Neuron (in vitro differentiated cells): ENCODE results near the gene TRAM2.
"Not testable (repeated sequence)": the region's sequence is repeated elsewhere in the genome, so short reads cannot be mapped to it uniquely, and the experiment has no call there.

Experiments used
- H2AFZ ChIP-seq: one replicate; pipeline ENCODE4 v1.6.1; 2013; ENCODE audit warnings: low read depth, mild to moderate bottlenecking, inconsistent platforms, low read length, moderate library complexity
- H3K27me3 ChIP-seq: one replicate; pipeline ENCODE4 v1.6.1; 2013; ENCODE audit warnings: low read length; ENCODE audit not compliant: insufficient read depth
- H3K36me3 ChIP-seq: one replicate; pipeline ENCODE4 v1.6.1; 2013; ENCODE audit warnings: low read length; ENCODE audit not compliant: insufficient read depth
- H3K4me1 ChIP-seq: one replicate; pipeline ENCODE4 v1.6.1; 2013; ENCODE audit warnings: low read length; ENCODE audit not compliant: insufficient read depth
- H3K4me3 ChIP-seq: 2 replicates; pipeline ENCODE4 v1.5.1; 2013; ENCODE audit warnings: mild to moderate bottlenecking, low read length, moderate library complexity
- H3K9me3 ChIP-seq: one replicate; pipeline ENCODE4 v1.6.1; 2013; ENCODE audit warnings: low read length

The TRAM2 gene

GRCh38 chr6:52474173-52474572, 102.7 kb downstream of the TRAM2 start:
- peaks cover 4% of the 10 kb centered on the region for H3K36me3 ChIP-seq
- no peaks in the 10 kb centered on the region for H3K9me3 ChIP-seq
- H3K27me3 ChIP-seq, result no peaks in the 10 kb centered on the region
- no peak overlapping the region for H3K4me3 ChIP-seq
- no peak overlapping the region for H2AFZ ChIP-seq
- no peaks in the 10 kb centered on the region for H3K4me1 ChIP-seq

- H3K36me3 ChIP-seq, H2AFZ ChIP-seq, H3K27me3 ChIP-seq, H3K4me3 ChIP-seq, H3K9me3 ChIP-seq, H3K4me1 ChIP-seq: not testable (repeated sequence)
Measured at GRCh38 chr6:52461194-52461593, 115.7 kb downstream of the TRAM2 start.

- Histone ChIP-seq H3K4me1 (no peaks in the 10 kb centered on the region), H3K27me3 (no peaks in the 10 kb centered on the region), H3K9me3 (no peaks in the 10 kb centered on the region), H2AFZ (no peak overlapping the region), H3K36me3 (peaks cover 3% of the 10 kb centered on the region), H3K4me3 (no peak overlapping the region)
Measured at GRCh38 chr6:52457096-52457495, 119.8 kb downstream of the TRAM2 start.

DNA sequence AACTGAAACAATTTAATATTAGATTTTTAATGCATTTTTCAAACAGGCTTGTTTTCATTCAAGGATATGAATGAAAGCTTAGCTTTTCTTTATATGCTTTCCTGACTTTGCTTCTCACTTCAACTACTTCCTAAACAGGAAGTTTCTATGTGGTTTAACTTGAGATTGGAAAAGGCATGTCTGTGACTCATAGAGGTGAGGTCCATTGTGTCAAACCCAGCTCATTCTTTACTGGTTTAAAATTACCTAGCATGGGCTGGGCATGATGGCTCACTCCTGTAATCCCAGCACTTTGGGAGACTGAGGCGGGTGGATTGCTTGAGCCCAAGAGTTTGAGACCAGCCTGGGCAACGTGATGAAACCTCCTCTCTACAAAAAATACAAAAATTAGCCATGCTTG, 122.3 kb downstream of the TRAM2 start:
- Histone ChIP-seq H3K9me3 (no peaks in the 10 kb centered on the region), H3K4me3 (no peak overlapping the region), H3K4me1 (no peaks in the 10 kb centered on the region), H2AFZ (no peak overlapping the region), H3K36me3 (peaks cover 3% of the 10 kb centered on the region), H3K27me3 (no peaks in the 10 kb centered on the region)
